Keratinocyte (primary cell): ENCODE results near the gene GLCE. TPM values are rescaled to one million over a fixed set of nuclear protein-coding genes. Genes with fewer than 3 reads are reported as not detected.

Experiments
- DNase-seq: peaks from one replicate; pipeline ENCODE4 v3.0.0-alpha.2; 2011; ENCODE audit warnings: low read depth, missing footprints, low spot score
- FAIRE-seq: peaks from 2 replicates; lab custom pipeline; 2011; peaks lifted over from hg19 to GRCh38; lab: Jason Lieb, UNC
- H2AFZ ChIP-seq: 2 replicates; pipeline ENCODE4 v1.6.0; 2012; ENCODE audit warnings: low read length, control low read depth, inconsistent platforms; ENCODE audit not compliant: control insufficient read depth
- H3K27ac ChIP-seq: 2 replicates; pipeline ENCODE4 v1.5.1; 2011; ENCODE audit warnings: low read length; ENCODE audit not compliant: control insufficient read depth, insufficient read depth
- H3K27me3 ChIP-seq: 3 replicates; pipeline ENCODE4 v1.6.0; 2011; ENCODE audit warnings: low read length; ENCODE audit not compliant: control insufficient read depth, insufficient read depth; ENCODE audit errors: extremely low read depth
- H3K36me3 ChIP-seq, 2 experiments: 2 replicates in 1 of 2; 3 replicates in 1 of 2; pipeline ENCODE4 v1.5.1; 2011; ENCODE audit warnings: low read length in 2 of 2, mild to moderate bottlenecking in 1 of 2; ENCODE audit not compliant: control insufficient read depth in 2 of 2, insufficient read depth in 2 of 2; ENCODE audit errors: extremely low read depth in 1 of 2
- H3K4me1 ChIP-seq: 3 replicates; pipeline ENCODE4 v1.5.1; 2011; ENCODE audit warnings: low read length; ENCODE audit not compliant: control insufficient read depth, insufficient read depth; ENCODE audit errors: extremely low read depth
- H3K4me2 ChIP-seq: 3 replicates; pipeline ENCODE4 v1.6.0; 2011; ENCODE audit warnings: low read depth, low read length; ENCODE audit not compliant: control insufficient read depth, insufficient read depth; ENCODE audit errors: extremely low read depth
- H3K4me3 ChIP-seq, 3 experiments: fragments of 200-600 bp in 1 of 3; sonication (generic) in 1 of 3; 2 replicates in 2 of 3; 3 replicates in 1 of 3; pipeline ENCODE4 v1.5.1; 2011 to 2016; ENCODE audit warnings: low read length in 3 of 3, mild to moderate bottlenecking in 3 of 3, control low read depth in 2 of 3, inconsistent platforms in 1 of 3, low read depth in 1 of 3, mixed read lengths in 1 of 3, mixed run types in 1 of 3, moderate library complexity in 1 of 3; ENCODE audit not compliant: control insufficient read depth in 2 of 3, insufficient read depth in 2 of 3; ENCODE audit errors: extremely low read depth in 1 of 3
- H3K79me2 ChIP-seq: 2 replicates; pipeline ENCODE4 v1.6.0; 2012; ENCODE audit warnings: low read length; ENCODE audit not compliant: control insufficient read depth, insufficient read depth
- H3K9ac ChIP-seq: 3 replicates; pipeline ENCODE4 v1.6.0; 2011; ENCODE audit warnings: low read length; ENCODE audit not compliant: control insufficient read depth, insufficient read depth; ENCODE audit errors: extremely low read depth
- H3K9me1 ChIP-seq: 3 replicates; pipeline ENCODE4 v1.6.0; 2011; ENCODE audit warnings: low read length; ENCODE audit not compliant: control insufficient read depth, insufficient read depth; ENCODE audit errors: extremely low read depth
- H3K9me3 ChIP-seq: 2 replicates; pipeline ENCODE4 v1.5.1; 2012; ENCODE audit warnings: low read depth, low read length; ENCODE audit not compliant: control insufficient read depth
- H4K20me1 ChIP-seq: 3 replicates; pipeline ENCODE4 v1.6.0; 2011; ENCODE audit warnings: low read length; ENCODE audit not compliant: control insufficient read depth, insufficient read depth; ENCODE audit errors: extremely low read depth
- EZH2 ChIP-seq: IDR thresholded peaks from one replicate; pipeline ENCODE4 v1.6.1; 2012; ENCODE audit warnings: inconsistent platforms, mild to moderate bottlenecking, low read length, moderate library complexity
- dilution Hi-C: fragments of 300-500 bp; cut with MboI; formaldehyde crosslinking; loops from one replicate; pipeline ENCODE4 v1.7.0; 2020; ENCODE audit warnings: low sequenced_read_pairs; ENCODE audit not compliant: extremely low pct_ligation_motif_present
- polyA plus RNA-seq, 5 experiments: library from polyadenylated mRNA; depleted of rRNA in 3 of 5; stranded (reverse) in 3 of 5; stranded (forward) in 1 of 5; unstranded in 1 of 5; fragments of >200 nt; gene quantifications; 1 replicate in 1 of 5; 2 replicates in 3 of 5; 3 replicates in 1 of 5; pipeline versions ENCODE4 v1.2.1 to v1.2.3, GENCODE V29; 2011 to 2012; ENCODE audit warnings: missing spikeins in 2 of 5, low read depth in 1 of 5, low replicate concordance in 1 of 5
- TF ChIP-seq, protein P1 (sequence below), 3 experiments: IDR thresholded peaks in 1 of 3; conservative IDR thresholded peaks in 1 of 3; optimal IDR thresholded peaks in 1 of 3; 2 replicates in 2 of 3; 3 replicates in 1 of 3; pipeline versions ENCODE3 to v1.5.1; 2011; ENCODE audit warnings: low read length in 3 of 3, mild to moderate bottlenecking in 3 of 3, moderate library complexity in 2 of 3, control low read depth in 1 of 3, inconsistent platforms in 1 of 3; ENCODE audit not compliant: insufficient read depth in 2 of 3; ENCODE audit errors: extremely low read depth in 1 of 3

The GLCE gene
- polyA plus RNA-seq, 1 donor (not counting 4 experiments of a cell fraction or from before 2014, with no cell fraction given), result 16.3 TPM

DNA sequence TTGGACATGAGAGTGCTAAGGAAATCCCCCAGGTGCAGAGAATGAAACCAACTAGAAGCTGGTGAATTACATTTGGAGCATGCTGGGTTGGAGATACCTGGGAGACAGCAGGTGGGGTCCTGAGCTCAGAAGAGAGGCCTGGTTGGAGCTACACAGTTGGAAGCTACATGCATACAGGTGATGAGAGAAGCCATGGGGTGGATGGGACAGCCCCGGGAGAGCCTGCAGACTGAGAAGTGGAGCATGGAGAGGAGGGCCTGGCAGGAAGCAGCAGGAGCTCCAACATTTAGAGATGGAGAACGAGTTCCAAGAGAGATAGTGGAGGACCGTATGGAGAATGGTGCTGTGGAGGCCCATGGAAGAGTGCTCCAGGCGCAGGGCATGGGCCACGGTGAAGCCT lies 148.5 kb downstream of the GLCE start:
- Histone ChIP-seq H3K4me1 (no peaks in the 10 kb centered on the region), H3K27me3 (peaks cover 11% of the 10 kb centered on the region), H3K9me3 (no peaks in the 10 kb centered on the region), H2AFZ (no peak overlapping the region), H3K9me1 (no peaks in the 10 kb centered on the region), H3K9ac (no peak overlapping the region), H3K79me2 (no peaks in the 10 kb centered on the region), H3K4me2 (no peak overlapping the region), H3K4me3 (no peak overlapping the region), H3K36me3 (no peaks in the 10 kb centered on the region), H3K27ac (no peak overlapping the region), H4K20me1 (no peaks in the 10 kb centered on the region)
- FAIRE-seq (no peak), DNase-seq (no peak)
- TF ChIP-seq, protein P1, sequence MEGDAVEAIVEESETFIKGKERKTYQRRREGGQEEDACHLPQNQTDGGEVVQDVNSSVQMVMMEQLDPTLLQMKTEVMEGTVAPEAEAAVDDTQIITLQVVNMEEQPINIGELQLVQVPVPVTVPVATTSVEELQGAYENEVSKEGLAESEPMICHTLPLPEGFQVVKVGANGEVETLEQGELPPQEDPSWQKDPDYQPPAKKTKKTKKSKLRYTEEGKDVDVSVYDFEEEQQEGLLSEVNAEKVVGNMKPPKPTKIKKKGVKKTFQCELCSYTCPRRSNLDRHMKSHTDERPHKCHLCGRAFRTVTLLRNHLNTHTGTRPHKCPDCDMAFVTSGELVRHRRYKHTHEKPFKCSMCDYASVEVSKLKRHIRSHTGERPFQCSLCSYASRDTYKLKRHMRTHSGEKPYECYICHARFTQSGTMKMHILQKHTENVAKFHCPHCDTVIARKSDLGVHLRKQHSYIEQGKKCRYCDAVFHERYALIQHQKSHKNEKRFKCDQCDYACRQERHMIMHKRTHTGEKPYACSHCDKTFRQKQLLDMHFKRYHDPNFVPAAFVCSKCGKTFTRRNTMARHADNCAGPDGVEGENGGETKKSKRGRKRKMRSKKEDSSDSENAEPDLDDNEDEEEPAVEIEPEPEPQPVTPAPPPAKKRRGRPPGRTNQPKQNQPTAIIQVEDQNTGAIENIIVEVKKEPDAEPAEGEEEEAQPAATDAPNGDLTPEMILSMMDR (optimal IDR thresholded peaks at IDR 0.05 in 1 of 3, IDR thresholded peaks at IDR 0.05 in 1 of 3, conservative IDR thresholded peaks at IDR 0.05 in 1 of 3; ENCODE audit: extremely low read depth in 1 of 3, insufficient read depth in 2 of 3, low read length in 3 of 3), result no peak
- no peak for TF ChIP-seq EZH2
- dilution Hi-C loops, result no loop called here

DNA sequence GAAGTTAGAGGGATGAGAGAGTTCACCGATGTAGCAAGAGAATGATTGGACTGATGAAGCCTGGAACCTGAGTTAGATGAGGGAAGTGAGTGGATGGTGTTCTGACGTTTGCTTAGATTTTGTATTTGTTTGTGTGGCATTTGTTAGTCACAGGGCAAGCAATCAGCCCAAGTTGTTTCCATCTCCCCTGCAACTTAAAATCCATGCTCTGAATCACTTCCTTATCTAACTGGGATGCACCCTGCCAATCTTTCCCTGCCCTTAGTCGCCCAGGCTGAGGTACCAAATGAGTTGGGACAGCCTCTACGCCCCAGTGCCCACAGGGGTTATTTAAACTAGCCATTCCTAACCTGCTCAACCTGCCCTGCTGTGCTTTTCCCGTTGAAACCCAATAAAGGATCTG lies 150.9 kb downstream of the GLCE start:
- no peak overlapping the region for H3K9ac ChIP-seq
- no peaks in the 10 kb centered on the region for H4K20me1 ChIP-seq
- H3K4me1 ChIP-seq, result no peaks in the 10 kb centered on the region
- dilution Hi-C loops, result no loop called here
- DNase-seq (no peak), FAIRE-seq (no peak)
- H2AFZ ChIP-seq, result no peak overlapping the region
- H3K36me3 ChIP-seq, result no peaks in the 10 kb centered on the region
- no peak for TF ChIP-seq EZH2
- TF ChIP-seq, protein P1 (optimal IDR thresholded peaks at IDR 0.05 in 1 of 3, IDR thresholded peaks at IDR 0.05 in 1 of 3, conservative IDR thresholded peaks at IDR 0.05 in 1 of 3; ENCODE audit: extremely low read depth in 1 of 3, insufficient read depth in 2 of 3, low read length in 3 of 3), result no peak
- H3K27me3 ChIP-seq, result peaks cover 15% of the 10 kb centered on the region
- no peak overlapping the region for H3K4me3 ChIP-seq
- no peak overlapping the region for H3K27ac ChIP-seq
- H3K9me1 ChIP-seq, result no peaks in the 10 kb centered on the region
- no peaks in the 10 kb centered on the region for H3K79me2 ChIP-seq
- H3K4me2 ChIP-seq, result no peak overlapping the region
- no peaks in the 10 kb centered on the region for H3K9me3 ChIP-seq
